HG03565 (cell line): Measurements from ENCODE around the gene UBTF.

Experiments used
- ATAC-seq: cut with Tn5 transposase; IDR thresholded peaks from one replicate; pipeline ENCODE4 v1.9.1; 2021; ENCODE audit warnings: mild to moderate bottlenecking, moderate library complexity; ENCODE audit not compliant: unreplicated experiment

The UBTF gene

DNA sequence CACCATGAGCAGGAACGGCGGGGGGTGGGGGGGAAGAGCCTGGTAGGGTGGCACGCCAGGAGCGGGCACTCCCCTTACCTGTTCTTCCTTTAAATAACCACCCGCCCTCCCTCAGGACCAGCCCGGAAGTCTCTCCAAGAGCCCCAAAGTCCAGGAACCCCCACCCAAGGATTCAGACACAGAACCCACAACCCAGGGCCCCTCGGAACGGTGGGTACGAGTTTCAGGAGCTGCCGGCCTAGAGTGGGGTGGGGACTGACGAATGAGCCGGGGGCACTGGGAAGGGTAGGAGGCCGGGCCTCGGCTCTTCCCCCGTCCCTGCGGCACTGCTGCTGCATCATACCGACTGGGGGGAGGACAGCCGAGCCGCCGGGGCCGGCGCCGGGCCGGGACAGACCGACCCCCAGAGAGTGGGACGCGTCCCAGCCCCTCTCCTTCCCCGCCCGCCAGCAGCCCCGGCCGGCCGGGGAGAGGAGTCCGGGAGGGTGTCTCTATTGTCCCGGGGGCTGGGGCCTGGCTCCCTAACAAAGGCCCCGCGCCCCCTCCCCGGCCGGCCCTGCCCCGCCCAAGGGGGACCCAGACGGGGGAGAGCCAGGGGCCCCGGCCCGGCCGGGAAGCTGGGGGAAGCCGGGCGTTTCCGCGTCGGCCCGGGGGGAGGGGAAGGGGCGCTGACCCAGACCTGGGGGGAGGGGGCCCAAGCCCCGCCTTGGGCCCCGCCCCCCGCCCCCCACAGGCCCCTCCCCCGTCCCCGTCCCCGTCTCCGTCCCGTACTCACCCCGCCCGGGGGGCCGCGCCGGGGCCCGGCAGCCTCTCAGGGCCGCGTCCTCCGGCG is 20.5 kb downstream of the UBTF start:
- peak; percentile 5 for ATAC-seq

DNA sequence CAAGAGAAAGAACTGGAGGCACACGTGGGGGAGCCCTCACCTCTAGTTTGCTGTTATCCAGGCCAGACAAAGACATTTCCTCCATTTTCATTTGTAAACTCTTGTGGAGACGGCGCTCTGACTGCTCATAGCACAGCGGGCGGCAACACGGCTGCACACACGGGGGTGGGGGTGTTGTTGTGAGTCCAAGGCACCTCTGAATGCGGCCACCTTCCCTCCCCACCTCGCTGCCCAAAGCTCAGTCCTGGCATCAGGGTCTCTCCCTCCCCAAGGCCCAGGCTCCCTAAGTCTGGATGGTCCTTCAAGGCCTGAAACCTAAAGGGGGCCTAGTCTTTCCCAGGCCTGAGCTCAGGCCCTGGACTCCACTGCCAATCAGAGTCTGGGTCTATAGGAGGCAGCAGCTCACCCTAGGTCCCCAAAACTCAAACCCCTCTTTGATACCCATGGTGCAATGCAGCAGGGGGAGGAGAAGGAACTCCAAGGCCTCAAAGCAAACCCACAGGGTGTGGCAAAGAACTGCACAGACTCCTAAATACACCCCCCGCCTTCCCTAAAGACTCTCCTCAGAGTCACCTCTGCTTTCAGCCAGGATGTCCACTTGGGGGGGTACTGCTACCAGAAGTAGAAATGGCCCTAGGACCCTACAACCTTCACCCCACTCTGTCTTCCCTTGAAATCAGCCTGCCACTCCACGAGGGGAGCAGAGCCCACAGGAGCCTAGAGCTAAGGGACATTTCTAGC is 21.3 kb downstream of the UBTF start:
- no peak for ATAC-seq

DNA sequence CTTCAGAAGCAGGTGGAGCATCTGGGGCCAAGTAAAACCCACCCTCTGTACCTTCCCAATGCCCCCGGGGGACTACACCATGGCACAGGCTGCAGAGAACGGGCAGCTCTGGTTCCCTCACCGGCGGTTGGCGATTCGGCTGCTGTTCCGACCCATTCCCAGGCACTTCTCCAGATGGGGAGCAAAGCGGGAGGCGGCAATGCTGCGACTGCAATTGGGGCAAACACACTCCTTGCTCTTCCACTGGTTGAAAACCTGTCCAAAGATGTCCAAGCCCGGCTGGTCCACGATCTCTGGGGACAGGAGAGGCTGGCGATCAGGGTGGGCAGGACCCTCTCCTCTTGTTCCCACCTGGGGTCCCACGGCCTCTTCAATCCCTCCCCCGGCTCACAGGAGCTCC is 22.4 kb downstream of the UBTF start:
- no peak for ATAC-seq

DNA sequence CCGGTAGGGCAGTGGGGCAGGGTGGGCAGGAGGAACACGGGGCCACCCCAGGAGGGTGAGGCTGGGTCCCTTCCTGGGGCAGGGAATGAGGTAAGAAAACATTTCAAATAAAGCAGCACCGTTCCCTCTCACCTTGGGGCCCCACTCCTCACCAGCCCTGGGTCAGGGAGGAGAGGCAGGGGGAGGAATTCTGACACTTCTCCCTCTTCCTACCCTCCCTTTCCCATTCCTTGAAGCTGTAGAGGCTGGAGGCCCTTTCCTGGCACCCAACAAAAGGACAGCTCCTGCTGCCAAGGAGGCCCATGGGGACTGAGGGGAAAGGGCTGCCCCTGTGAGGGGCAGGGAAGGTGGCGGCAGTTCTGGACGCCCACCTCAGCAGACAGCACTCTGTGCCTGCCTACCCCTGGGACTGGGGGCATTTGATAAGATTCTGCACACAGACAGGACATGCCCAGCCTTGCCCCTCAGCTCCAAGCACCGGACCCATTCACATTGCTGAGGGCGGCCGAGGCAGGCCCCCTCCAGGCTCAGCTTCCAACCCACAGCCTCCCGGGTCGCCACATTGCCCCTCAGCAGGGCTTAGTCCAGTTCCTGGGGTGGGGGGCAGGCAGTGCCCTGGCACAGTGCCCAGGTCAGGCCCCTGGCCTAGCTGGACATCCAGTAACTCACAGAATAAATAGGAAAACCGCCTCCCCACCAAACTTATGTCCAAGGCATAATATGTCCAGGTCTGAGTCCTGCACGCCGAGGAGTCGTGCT is 26.0 kb downstream of the UBTF start:
- ATAC-seq = no peak

DNA sequence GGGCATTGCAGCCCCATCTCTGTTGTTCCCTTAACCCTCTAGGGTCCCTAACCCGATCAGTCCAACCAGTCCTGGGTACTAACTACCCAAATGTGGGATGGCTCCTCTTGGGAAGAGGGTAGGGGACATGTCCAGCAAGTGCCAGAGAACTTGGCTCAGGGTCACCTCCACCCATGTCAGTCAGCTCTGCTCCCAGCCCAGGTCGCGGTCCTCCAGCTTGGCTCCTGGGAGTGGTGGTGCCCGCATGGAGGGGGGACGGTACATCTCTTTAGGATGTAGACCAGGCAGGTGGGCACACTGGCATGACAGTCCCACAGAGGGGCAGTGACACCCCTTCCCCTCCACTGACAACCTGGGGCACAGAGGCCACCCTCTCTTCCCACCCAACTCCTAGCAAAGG is 26.7 kb downstream of the UBTF start:
- ATAC-seq = no peak

DNA sequence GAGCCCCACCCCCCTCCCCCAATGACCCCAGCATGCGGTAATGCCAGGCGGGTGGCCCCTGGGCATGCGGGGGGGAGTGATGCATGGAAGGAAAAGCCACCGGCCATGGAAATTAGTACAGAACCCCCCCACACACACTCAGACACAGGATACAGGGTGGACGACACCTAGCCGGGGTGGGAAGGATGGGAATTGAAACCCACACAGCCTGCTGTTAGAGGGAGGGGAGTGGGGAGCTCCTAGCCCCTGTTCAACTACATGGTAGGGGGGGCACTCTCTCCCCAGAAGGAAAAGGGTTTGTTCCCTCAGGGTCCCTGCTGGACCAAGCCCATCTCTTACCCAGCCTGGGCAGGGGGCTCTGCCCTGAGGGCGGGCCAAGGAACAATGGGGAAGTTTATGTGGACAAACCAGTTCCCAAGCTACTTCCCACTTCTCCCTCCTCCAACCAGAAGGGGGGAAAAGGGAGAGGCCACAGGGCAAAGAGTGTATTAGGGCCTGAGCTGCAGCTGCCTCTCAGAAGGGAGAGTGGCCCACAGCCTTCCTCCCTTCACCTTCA is 27.5 kb downstream of the UBTF start:
- ATAC-seq = no peak

DNA sequence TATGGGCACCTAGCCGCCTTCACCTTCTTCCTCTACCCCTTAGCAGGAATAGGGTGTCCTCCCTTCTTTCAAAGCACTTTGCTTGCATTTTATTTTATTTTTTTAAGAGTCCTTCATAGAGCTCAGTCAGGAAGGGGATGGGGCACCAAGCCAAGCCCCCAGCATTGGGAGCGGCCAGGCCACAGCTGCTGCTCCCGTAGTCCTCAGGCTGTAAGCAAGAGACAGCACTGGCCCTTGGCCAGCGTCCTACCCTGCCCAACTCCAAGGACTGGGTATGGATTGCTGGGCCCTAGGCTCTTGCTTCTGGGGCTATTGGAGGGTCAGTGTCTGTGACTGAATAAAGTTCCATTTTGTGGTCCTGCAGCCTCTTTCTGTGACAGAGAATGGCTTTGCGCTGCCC is 28.1 kb downstream of the UBTF start:
- ATAC-seq = no peak

DNA sequence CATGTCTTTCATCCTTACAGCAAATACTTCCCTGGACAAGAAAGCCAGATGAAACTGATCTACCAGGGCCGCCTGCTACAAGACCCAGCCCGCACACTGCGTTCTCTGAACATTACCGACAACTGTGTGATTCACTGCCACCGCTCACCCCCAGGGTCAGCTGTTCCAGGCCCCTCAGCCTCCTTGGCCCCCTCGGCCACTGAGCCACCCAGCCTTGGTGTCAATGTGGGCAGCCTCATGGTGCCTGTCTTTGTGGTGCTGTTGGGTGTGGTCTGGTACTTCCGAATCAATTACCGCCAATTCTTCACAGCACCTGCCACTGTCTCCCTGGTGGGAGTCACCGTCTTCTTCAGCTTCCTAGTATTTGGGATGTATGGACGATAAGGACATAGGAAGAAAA is 29.0 kb downstream of the UBTF start:
- ATAC-seq = no peak

DNA sequence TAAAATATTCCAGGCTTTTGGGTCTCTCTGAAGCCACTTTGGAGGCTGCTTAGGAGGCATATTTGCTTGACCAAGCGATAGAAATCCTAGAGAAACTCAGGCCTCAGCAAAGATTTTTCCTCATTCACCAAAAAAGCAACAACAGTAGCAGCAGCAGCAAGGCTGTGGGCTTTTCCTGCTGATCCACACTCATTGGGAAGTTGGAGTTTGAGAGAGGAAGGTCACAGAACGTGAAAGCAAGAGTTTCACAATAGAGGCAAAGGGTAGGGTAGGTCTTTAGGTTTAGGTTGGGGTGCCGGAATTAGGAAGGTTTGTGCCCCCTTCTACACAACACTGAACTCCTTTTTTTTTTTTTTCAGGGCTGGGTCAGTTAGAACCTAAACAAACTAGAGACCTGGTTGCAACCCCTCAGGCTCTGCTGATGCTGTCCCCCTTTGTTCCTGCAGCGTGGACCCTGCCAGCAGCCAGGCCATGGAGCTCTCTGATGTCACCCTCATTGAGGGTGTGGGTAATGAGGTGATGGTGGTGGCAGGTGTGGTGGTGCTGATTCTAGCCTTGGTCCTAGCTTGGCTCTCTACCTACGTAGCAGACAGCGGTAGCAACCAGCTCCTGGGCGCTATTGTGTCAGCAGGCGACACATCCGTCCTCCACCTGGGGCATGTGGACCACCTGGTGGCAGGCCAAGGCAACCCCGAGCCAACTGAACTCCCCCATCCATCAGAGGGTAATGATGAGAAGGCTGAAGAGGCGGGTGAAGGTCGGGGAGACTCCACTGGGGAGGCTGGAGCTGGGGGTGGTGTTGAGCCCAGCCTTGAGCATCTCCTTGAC is 30.7 kb downstream of the UBTF start:
- no peak for ATAC-seq

DNA sequence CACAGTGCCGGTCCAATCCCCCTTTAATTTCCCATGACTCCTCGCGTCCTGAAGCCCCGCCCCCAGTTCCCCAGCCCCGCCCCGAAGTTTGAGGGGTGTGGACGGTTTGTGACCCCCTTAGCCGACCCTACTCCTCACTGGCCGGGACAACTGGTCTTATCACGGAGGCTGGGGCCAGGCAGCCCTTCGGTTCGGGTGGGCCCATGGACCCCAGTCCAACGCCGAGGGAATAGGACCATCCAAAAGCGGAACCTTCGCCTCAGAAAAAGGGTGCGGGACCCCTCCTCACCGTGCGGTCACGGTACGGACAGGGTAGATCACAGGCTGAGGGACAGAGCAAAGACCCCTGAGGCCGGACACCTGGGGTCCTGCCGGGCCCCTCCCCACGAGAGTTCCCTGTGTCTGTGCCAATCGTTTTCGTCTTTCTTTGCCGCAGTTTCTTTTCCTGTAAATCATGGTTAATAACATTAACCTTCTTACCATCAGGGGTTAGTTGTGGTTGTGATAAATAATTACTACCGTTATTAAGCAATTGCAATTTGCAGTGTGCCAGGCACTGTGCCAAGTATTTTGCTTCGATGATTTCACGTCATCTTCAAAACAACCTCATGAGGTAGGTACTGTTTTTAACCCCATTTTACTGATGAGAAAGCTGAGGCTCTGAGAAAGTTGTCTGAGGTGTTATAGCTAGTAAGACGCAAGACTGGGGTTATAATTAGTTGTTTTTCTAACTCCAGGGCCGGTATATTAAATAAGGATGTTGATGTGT is 32.2 kb downstream of the UBTF start:
- ATAC-seq = no peak

DNA sequence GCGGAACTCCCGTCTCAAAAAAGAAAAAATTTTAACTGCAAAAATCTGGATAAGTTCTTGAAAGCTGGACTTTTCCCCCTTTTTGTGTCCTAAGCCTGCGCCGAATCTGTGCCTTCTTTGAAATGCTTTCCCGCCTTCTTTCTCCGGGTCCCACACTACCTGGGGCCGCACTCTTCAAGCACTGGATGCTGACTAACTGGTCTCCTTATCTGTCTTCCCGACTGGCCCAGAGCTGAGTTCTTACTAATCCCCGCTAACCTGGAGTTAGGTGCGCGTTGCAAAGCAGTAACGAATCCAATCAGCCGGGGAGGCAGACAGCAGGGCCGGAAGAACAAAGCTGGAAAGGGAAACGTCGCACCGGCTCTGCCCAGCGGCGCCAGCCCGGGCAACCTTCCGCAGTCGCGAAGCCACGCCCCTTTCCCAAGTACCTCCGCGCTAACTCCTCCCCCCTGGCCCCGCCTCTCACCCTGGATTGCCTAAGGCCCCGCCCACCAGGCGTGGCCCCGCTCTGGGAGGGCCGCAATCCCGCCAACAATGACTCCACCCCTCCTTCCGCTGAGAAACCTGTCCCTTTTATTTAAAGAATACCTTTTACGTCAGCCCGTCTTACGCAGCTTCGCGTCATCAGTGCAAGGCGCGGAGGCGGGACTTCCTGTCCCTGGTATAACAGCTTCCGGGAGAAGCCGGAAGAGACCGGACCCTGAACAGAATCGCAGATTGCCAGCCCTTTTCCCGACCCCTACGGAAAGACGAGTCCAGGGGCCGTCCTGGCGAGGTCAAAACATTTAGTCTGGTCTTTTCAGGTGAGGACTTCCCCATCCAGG is 33.0 kb downstream of the UBTF start, which contains the start of gene TMUB2:
TMUB2 (plus strand) TSS at position 666 of the 824 bp plus-strand sequence. CDS start 737 bp downstream, outside the sequence.
- peak; percentile 90 for ATAC-seq

DNA sequence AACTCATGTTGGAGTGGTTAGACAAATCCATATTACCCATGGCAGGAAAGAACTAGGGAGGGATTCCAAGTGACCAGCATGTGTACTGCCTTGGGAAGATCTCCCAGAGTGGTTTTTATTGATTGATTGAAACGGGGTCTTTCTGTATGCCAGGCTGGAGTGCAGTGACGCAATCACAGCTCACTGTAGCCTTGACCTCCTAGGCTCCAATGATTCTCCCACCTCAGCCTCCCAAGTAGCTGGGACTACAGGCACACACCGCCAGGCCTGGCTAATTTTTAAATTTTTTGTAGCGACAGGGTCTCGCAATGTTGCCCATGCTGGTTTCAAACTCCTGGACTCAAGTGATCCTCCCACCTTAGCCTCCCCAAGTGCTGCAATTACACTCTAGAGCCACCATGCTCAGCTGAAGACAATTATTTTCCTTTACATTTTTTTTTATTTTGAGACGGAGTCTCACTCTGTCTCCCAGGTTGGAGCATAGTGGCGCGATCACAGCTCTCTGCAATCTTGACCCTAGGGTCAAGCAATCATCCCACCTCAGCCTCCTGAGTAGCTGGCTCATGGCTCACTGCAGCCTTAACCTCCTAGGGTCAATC is 35.2 kb downstream of the UBTF start:
- no peak for ATAC-seq

DNA sequence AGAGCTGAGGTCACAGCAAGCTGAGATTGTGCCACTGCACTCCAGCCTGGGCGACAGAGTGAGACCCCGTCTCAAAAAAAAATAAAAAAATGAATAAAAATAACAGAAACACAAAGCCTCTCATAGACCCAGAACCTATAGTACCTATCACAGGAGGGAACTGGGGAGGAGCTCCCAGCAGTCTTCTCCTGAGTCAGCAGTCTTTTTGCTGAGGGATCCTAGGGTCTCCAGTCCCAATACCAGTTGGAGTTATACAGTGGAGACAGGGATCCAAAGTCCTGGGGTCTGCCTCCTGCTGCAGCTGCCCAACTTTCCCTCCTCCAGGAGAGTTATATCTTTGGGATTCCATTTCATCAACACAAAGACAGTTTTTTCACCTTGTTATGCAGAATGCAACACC is 36.5 kb downstream of the UBTF start:
- ATAC-seq = no peak

DNA sequence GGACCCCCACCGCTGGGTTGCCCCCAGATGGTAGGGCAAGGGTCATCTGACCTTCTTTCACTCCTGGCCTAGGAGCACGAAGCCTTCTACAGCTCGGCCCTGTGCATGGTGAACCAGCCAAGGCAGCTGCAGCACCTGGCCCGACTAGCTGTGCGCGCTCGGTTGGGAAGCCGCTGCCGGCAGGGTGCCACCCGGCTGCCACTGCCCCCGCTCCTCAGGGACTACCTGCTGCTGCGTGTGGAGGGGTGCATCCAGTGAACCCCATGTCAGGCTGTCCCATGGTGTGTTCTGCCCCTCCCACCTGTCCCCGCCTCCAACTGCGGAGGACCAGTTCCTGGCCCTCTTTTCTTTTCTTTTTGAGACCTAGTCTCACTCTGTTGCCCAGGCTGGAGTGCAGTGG is 41.3 kb downstream of the UBTF start:
- ATAC-seq = no peak

DNA sequence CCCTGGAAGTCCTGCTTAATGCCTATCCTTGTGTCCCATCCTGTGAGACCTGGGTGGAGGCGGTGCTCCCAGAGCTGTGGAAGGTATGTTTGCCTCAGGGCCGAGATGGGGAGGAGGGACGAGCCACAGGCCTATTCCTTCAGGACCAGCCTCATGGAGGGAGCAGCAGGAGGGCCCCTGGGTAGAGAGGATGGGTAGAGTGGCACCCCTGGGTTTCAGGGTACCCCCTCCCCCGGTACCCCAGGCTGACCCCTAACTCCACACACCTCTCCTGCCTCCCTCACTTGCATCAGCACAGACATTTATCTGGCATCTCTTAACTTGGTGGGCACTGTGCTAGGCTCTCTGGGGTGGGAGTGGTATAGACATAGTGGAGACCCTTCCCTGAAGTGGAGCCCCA is 41.8 kb downstream of the UBTF start:
- no peak for ATAC-seq

DNA sequence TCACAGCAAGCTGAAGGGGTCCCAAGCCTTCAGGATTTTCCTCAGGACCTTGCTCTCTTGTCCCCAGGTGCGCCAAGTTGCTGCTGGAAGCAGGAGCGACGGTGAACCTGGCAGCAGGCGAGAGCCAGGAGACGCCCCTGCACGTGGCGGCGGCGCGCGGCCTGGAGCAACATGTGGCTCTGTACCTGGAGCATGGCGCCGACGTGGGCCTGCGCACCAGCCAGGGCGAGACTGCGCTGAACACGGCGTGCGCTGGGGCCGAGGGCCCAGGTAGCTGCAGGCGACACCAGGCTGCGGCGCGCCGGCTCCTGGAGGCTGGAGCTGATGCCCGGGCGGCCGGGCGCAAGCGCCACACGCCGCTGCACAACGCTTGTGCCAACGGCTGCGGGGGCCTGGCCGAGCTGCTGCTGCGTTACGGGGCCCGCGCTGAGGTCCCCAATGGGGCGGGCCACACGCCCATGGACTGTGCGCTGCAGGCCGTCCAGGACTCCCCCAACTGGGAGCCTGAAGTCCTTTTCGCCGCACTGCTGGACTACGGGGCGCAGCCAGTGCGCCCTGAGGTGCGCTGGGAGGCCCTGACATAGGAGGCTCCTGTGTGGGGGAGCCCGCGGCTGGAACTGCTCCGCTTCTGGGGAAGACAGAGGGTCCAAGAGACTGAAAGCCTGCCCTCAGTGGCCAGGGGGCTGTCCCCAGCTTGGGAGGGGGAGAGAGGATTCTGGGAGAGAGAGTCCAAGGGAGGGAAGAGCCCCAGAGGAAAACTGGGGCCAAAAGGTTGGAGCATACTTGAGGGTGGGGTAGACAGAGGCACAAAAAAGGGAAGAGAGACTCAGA is 42.6 kb downstream of the UBTF start:
- no peak for ATAC-seq

DNA sequence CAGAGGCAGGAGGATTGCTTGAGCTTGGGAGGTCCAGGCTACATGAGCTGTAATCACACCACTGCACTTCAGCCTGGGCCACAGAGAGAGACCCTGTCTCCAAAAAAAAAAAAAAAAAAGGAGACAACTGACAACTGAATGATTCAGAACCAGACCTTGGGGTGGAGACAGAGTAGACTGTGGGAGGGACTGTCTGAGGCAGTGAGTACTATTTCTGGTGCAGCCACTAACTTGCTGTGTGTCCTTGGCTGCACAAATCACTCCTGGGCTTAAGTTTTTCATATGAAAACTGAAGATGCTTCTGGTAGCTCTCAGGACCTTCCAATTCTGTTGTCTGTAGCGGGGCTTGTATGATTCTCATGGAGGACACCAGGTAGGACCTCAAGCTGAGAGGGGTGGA is 43.2 kb downstream of the UBTF start:
- no peak for ATAC-seq
